GM23338 (cell line): ENCODE results near the gene KRTAP13-3.

Experiments
- CREB1 ChIP-seq: fragments of 250-450 bp; sonication (Bioruptor Pico); IDR thresholded peaks from 2 replicates; pipeline ENCODE4 v1.5.0; 2020; ENCODE audit warnings: low read depth, mild to moderate bottlenecking, moderate library complexity
- EZH2 ChIP-seq: fragments of 200-600 bp; sonication (generic); IDR thresholded peaks from one replicate; pipeline ENCODE4 v1.8.0; 2017; ENCODE audit warnings: antibody characterized with exemption, mild to moderate bottlenecking, low read depth; ENCODE audit not compliant: unreplicated experiment
- JUNB ChIP-seq: IDR thresholded peaks from one replicate; pipeline ENCODE4 v1.6.1; 2016; ENCODE audit warnings: antibody characterized with exemption; ENCODE audit not compliant: unreplicated experiment
- POLR2AphosphoS5 ChIP-seq: IDR thresholded peaks from 2 replicates; pipeline ENCODE4 v1.6.1; 2016; ENCODE audit warnings: antibody characterized with exemption, low read depth
- ZNF331 ChIP-seq: fragments of 250-450 bp; sonication (Bioruptor Pico); IDR thresholded peaks from 2 replicates; pipeline ENCODE4 v1.5.0; 2020; ENCODE audit warnings: low read depth, mild to moderate bottlenecking, moderate library complexity
- TF ChIP-seq, protein P1 (sequence below), 2 experiments: fragments of 200-600 bp in 1 of 2; sonication (generic) in 1 of 2; conservative IDR thresholded peaks; 2 replicates each; pipeline versions ENCODE4 v1.5.1 to v1.6.1; 2016 to 2017; ENCODE audit warnings: antibody characterized with exemption in 2 of 2, low read depth in 2 of 2, mild to moderate bottlenecking in 2 of 2, moderate library complexity in 1 of 2

DNA sequence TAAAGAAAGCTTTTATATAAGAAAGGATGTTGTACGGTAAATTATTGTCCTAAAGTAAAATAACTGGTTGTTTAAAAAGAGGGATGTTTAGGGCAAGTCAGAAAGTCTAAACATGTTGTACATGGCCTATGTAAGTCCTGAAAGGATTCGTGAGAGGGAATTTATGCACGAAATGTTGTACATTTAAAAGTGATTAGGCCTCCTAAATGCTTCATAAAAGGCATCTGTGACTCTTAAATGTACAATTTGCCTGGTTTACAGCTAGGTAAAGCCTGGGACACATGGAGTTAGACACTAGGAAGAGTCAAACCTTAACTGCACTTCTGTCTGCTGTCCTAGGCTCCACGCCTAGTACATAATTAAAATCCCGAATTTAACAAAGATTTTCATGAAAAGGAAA, 9.7 kb downstream of the KRTAP13-3 start:
- TF ChIP-seq, protein P1, sequence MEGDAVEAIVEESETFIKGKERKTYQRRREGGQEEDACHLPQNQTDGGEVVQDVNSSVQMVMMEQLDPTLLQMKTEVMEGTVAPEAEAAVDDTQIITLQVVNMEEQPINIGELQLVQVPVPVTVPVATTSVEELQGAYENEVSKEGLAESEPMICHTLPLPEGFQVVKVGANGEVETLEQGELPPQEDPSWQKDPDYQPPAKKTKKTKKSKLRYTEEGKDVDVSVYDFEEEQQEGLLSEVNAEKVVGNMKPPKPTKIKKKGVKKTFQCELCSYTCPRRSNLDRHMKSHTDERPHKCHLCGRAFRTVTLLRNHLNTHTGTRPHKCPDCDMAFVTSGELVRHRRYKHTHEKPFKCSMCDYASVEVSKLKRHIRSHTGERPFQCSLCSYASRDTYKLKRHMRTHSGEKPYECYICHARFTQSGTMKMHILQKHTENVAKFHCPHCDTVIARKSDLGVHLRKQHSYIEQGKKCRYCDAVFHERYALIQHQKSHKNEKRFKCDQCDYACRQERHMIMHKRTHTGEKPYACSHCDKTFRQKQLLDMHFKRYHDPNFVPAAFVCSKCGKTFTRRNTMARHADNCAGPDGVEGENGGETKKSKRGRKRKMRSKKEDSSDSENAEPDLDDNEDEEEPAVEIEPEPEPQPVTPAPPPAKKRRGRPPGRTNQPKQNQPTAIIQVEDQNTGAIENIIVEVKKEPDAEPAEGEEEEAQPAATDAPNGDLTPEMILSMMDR (conservative IDR thresholded peaks at IDR 0.05; ENCODE audit: low read depth in 2 of 2) = no peak
- TF ChIP-seq ZNF331 (CRISPR knock-in tag) (no peak), POLR2AphosphoS5 (no peak), EZH2 (no peak), JUNB (no peak), CREB1 (no peak)
